Hepatocyte (in vitro differentiated cells): ENCODE data around the gene SSR1.

Experiments used
- EZH2 ChIP-seq: fragments of 200-600 bp; sonication (generic); IDR thresholded peaks from 2 replicates; pipeline ENCODE4 v1.6.1; 2016; ENCODE audit warnings: antibody characterized with exemption, mild to moderate bottlenecking, borderline replicate concordance
- EZH2phosphoT487 ChIP-seq: fragments of 200-600 bp; sonication (generic); IDR thresholded peaks from one replicate; pipeline ENCODE4 v1.6.1; 2018; ENCODE audit warnings: antibody characterized with exemption, mild to moderate bottlenecking, low read depth, moderate library complexity; ENCODE audit not compliant: unreplicated experiment, severe bottlenecking
- TF ChIP-seq, protein P1 (sequence below): fragments of 200-600 bp; sonication (generic); IDR thresholded peaks from 2 replicates; pipeline ENCODE4 v1.5.1; 2016; ENCODE audit warnings: antibody characterized with exemption, mild to moderate bottlenecking; ENCODE audit not compliant: poor library complexity

GRCh38 chr6:7338031-7338430 lies 25.0 kb upstream of the SSR1 start:
- TF ChIP-seq, protein P1, sequence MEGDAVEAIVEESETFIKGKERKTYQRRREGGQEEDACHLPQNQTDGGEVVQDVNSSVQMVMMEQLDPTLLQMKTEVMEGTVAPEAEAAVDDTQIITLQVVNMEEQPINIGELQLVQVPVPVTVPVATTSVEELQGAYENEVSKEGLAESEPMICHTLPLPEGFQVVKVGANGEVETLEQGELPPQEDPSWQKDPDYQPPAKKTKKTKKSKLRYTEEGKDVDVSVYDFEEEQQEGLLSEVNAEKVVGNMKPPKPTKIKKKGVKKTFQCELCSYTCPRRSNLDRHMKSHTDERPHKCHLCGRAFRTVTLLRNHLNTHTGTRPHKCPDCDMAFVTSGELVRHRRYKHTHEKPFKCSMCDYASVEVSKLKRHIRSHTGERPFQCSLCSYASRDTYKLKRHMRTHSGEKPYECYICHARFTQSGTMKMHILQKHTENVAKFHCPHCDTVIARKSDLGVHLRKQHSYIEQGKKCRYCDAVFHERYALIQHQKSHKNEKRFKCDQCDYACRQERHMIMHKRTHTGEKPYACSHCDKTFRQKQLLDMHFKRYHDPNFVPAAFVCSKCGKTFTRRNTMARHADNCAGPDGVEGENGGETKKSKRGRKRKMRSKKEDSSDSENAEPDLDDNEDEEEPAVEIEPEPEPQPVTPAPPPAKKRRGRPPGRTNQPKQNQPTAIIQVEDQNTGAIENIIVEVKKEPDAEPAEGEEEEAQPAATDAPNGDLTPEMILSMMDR: no peak
- no peak for TF ChIP-seq EZH2
- TF ChIP-seq EZH2phosphoT487: no peak
